HL-60 (cell line): ENCODE results near the gene IGFBP2.
"Not testable (repeated sequence)": the region's sequence is repeated elsewhere in the genome, so short reads cannot be mapped to it uniquely, and the experiment has no call there.

Source experiments
- DNase-seq, 2 experiments: peaks; one replicate each; pipeline ENCODE4 v3.0.0-alpha.2; 2010 to 2020; ENCODE audit warnings: low read depth in 1 of 2, low spot score in 1 of 2
- H3K27ac ChIP-seq: fragments of 250-450 bp; sonication (Bioruptor Pico); replicated peaks from 2 replicates; pipeline ENCODE4 v1.5.1; 2020; ENCODE audit warnings: mild to moderate bottlenecking, moderate library complexity
- H3K27me3 ChIP-seq: fragments of 250-450 bp; sonication (Bioruptor Pico); 2 replicates; pipeline ENCODE4 v1.5.1; 2021; ENCODE audit warnings: mild to moderate bottlenecking, moderate library complexity; ENCODE audit not compliant: insufficient read depth, poor library complexity, severe bottlenecking
- H3K4me3 ChIP-seq: replicated peaks from 2 replicates; pipeline ENCODE4 v1.5.1; 2011; ENCODE audit warnings: mild to moderate bottlenecking, control low read depth, low read length; ENCODE audit not compliant: insufficient read depth
- CTCF ChIP-seq: IDR thresholded peaks from one replicate; pipeline ENCODE4 v1.5.1; 2011; ENCODE audit warnings: low read length, control low read depth, inconsistent platforms; ENCODE audit not compliant: insufficient read depth
- GABPA ChIP-seq: IDR thresholded peaks from 2 replicates; pipeline ENCODE4 v1.6.1; 2012; ENCODE audit warnings: low read depth
- POLR2AphosphoS5 ChIP-seq: IDR thresholded peaks from 2 replicates; pipeline ENCODE4 v1.6.1; 2012; ENCODE audit warnings: low read depth
- REST ChIP-seq: IDR thresholded peaks from 2 replicates; pipeline ENCODE4 v1.6.1; 2012; ENCODE audit warnings: low read depth; ENCODE audit not compliant: insufficient replicate concordance
- SPI1 ChIP-seq: IDR thresholded peaks from 2 replicates; pipeline ENCODE4 v1.6.1; 2012; ENCODE audit warnings: low read depth, mild to moderate bottlenecking, borderline replicate concordance

The IGFBP2 gene

GRCh38 chr2:216596236-216596979 lies 36.8 kb upstream of the IGFBP2 start:
- Histone ChIP-seq H3K27me3 (no peaks in the 10 kb centered on the region), H3K27ac (no peak overlapping the region), H3K4me3 (no peak overlapping the region)
- DNase-seq: no peak
- TF ChIP-seq POLR2AphosphoS5 (no peak), REST (no peak), GABPA (no peak), CTCF (no peak), SPI1 (no peak)

GRCh38 chr2:216596980-216597509 lies 36.2 kb upstream of the IGFBP2 start:
- Histone ChIP-seq H3K27me3 (no peaks in the 10 kb centered on the region), H3K27ac (no peak overlapping the region), H3K4me3 (no peak overlapping the region)
- DNase-seq: no peak
- TF ChIP-seq POLR2AphosphoS5 (no peak), REST (no peak), CTCF (no peak), GABPA (no peak), SPI1 (no peak)

- H3K27me3 ChIP-seq, H3K4me3 ChIP-seq, H3K27ac ChIP-seq, DNase-seq: not testable (repeated sequence)
Measured at GRCh38 chr2:216597825-216598224, 35.4 kb upstream of the IGFBP2 start.

- no peak for DNase-seq
- Histone ChIP-seq H3K27ac (no peak overlapping the region), H3K27me3 (peaks cover 3% of the 10 kb centered on the region), H3K4me3 (no peak overlapping the region)
- no peak for TF ChIP-seq CTCF
- TF ChIP-seq SPI1: no peak
- TF ChIP-seq POLR2AphosphoS5: no peak
- TF ChIP-seq REST: no peak
- TF ChIP-seq GABPA: no peak
Measured at GRCh38 chr2:216601632-216602409, 31.4 kb upstream of the IGFBP2 start.
